WTC11 (cell line): ENCODE data around the gene TRIM2. TPM values are rescaled to one million over a fixed set of nuclear protein-coding genes. Genes with fewer than 3 reads are reported as not detected.

ENCODE experiments used
- ATAC-seq: fragments of 200-7000 bp; cut with Tn5 transposase; 2 replicates; pipeline ENCODE4 v1.10.0; 2021; ENCODE audit warnings: mild to moderate bottlenecking, moderate library complexity
- CTCF ChIA-PET: fragments of 300-600 bp; sonication (Branson Sonifier 250); formaldehyde crosslinking; loops from one replicate; lab custom pipeline; 2021; ENCODE audit warnings: antibody characterized with exemption; lab: Charles Lee
- POLR2A ChIA-PET: fragments of 350-600 bp; sonication (Branson Sonifier 250); formaldehyde crosslinking; loops from one replicate; lab custom pipeline; 2021; ENCODE audit warnings: antibody characterized with exemption; lab: Charles Lee
- DNase-seq: peaks from one replicate; pipeline ENCODE4 v3.0.0; 2021; ENCODE audit warnings: low spot score
- H3K27ac Mint-ChIP-seq: 2 replicates; pipeline ENCODE4 v1.8.0; 2021; ENCODE audit warnings: mixed read lengths
- H3K27me3 Mint-ChIP-seq: 2 replicates; pipeline ENCODE4 v1.8.0; 2021; ENCODE audit warnings: low read depth, mild to moderate bottlenecking, moderate library complexity, mixed read lengths
- H3K36me3 Mint-ChIP-seq: 2 replicates; pipeline ENCODE4 v1.8.0; 2021; ENCODE audit warnings: mixed read lengths
- H3K4me1 Mint-ChIP-seq: 2 replicates; pipeline ENCODE4 v1.8.0; 2022; ENCODE audit warnings: mixed read lengths
- H3K4me3 Mint-ChIP-seq: 2 replicates; pipeline ENCODE4 v1.8.0; 2021; ENCODE audit warnings: mild to moderate bottlenecking, moderate library complexity, mixed read lengths
- H3K9me3 Mint-ChIP-seq: 2 replicates; pipeline ENCODE4 v1.8.0; 2021; ENCODE audit warnings: mixed read lengths
- AR ChIP-seq: fragments of 250-450 bp; sonication (Bioruptor Pico); IDR thresholded peaks from 2 replicates; pipeline ENCODE4 v1.9.0; 2021; ENCODE audit warnings: mild to moderate bottlenecking
- ATF1 ChIP-seq: sonication (generic); formaldehyde crosslinking; IDR thresholded peaks from 2 replicates; pipeline ENCODE4 v1.8.1; 2023; ENCODE audit warnings: mild to moderate bottlenecking, moderate library complexity, missing genetic modification reagents
- ATF2 ChIP-seq: sonication (generic); formaldehyde crosslinking; IDR thresholded peaks from 2 replicates; pipeline ENCODE4 v1.8.1; 2022; ENCODE audit warnings: low read depth, missing genetic modification reagents, borderline replicate concordance
- ATF3 ChIP-seq: sonication (generic); formaldehyde crosslinking; conservative IDR thresholded peaks from 2 replicates; pipeline ENCODE4 v1.8.1; 2022; ENCODE audit warnings: mild to moderate bottlenecking, missing genetic modification reagents
- EMX1 ChIP-seq: fragments of 250-450 bp; sonication (Bioruptor Pico); IDR thresholded peaks from 2 replicates; pipeline ENCODE4 v1.8.0; 2021; ENCODE audit warnings: mild to moderate bottlenecking
- ESRRA ChIP-seq: sonication (generic); formaldehyde crosslinking; IDR thresholded peaks from 2 replicates; pipeline ENCODE4 v1.8.1; 2022; ENCODE audit warnings: mild to moderate bottlenecking, missing genetic modification reagents, borderline replicate concordance
- FOXK1 ChIP-seq: sonication (generic); formaldehyde crosslinking; IDR thresholded peaks from 2 replicates; pipeline ENCODE4 v1.8.0; 2022; ENCODE audit warnings: mild to moderate bottlenecking, moderate library complexity, missing genetic modification reagents
- HMGXB4 ChIP-seq: sonication (generic); formaldehyde crosslinking; IDR thresholded peaks from 2 replicates; pipeline ENCODE4 v1.8.1; 2023; ENCODE audit warnings: mild to moderate bottlenecking, moderate library complexity, missing genetic modification reagents
- JUN ChIP-seq: sonication (generic); formaldehyde crosslinking; IDR thresholded peaks from 2 replicates; pipeline ENCODE4 v1.8.0; 2023; ENCODE audit warnings: mild to moderate bottlenecking, missing genetic modification reagents
- NR2C2 ChIP-seq: sonication (generic); formaldehyde crosslinking; IDR thresholded peaks from 2 replicates; pipeline ENCODE4 v1.8.0; 2022; ENCODE audit warnings: mild to moderate bottlenecking, missing genetic modification reagents
- PRDM15 ChIP-seq: sonication (generic); formaldehyde crosslinking; IDR thresholded peaks from 2 replicates; pipeline ENCODE4 v1.8.0; 2022; ENCODE audit warnings: missing genetic modification reagents
- PRRX2 ChIP-seq: fragments of 250-450 bp; sonication (Bioruptor Pico); IDR thresholded peaks from 2 replicates; pipeline ENCODE4 v1.8.0; 2021; ENCODE audit warnings: mild to moderate bottlenecking
- SMAD3 ChIP-seq: sonication (generic); formaldehyde crosslinking; IDR thresholded peaks from 2 replicates; pipeline ENCODE4 v1.8.0; 2022; ENCODE audit warnings: missing genetic modification reagents, mild to moderate bottlenecking, borderline replicate concordance
- SOX15 ChIP-seq: fragments of 250-450 bp; sonication (Bioruptor Pico); IDR thresholded peaks from 2 replicates; pipeline ENCODE4 v1.9.0; 2021; ENCODE audit warnings: mild to moderate bottlenecking
- USF2 ChIP-seq: sonication (generic); formaldehyde crosslinking; IDR thresholded peaks from 2 replicates; pipeline ENCODE4 v1.8.1; 2023; ENCODE audit warnings: mild to moderate bottlenecking, missing genetic modification reagents, moderate library complexity
- ZNF138 ChIP-seq: sonication (generic); formaldehyde crosslinking; conservative IDR thresholded peaks from 2 replicates; pipeline ENCODE4 v1.8.1; 2022; ENCODE audit warnings: mild to moderate bottlenecking, moderate library complexity, missing genetic modification reagents
- total RNA-seq: library from RNA; stranded (reverse); gene quantifications from 3 replicates; pipeline ENCODE4 v1.2.3, GENCODE V29; 2021

TRIM2 gene
- total RNA-seq, 1 experiment from 2014 or later: 54.5 TPM

- TF ChIP-seq HMGXB4 (CRISPR knock-in tag) (no peak), ZNF138 (CRISPR knock-in tag) (no peak), PRRX2 (CRISPR knock-in tag) (no peak), USF2 (no peak), AR (no peak), EMX1 (CRISPR knock-in tag) (no peak), ATF2 (no peak), JUN (no peak), SOX15 (CRISPR knock-in tag) (no peak)
Measured at GRCh38 chr4:153209410-153209809, 5.2 kb downstream of the TRIM2 start (continued).

GRCh38 chr4:153210727-153211126, 6.5 kb downstream of the TRIM2 start:
- Mint-ChIP-seq H3K27ac (no peak overlapping the region), H3K9me3 (peaks cover 6% of the 10 kb centered on the region), H3K4me1 (peaks cover 53% of the 10 kb centered on the region), H3K36me3 (peaks cover 30% of the 10 kb centered on the region), H3K27me3 (peaks cover 5% of the 10 kb centered on the region; the same call in 1 of the 2 replicates), H3K4me3 (no peak overlapping the region)
- DNase-seq (no peak), ATAC-seq (no peak)
- CTCF ChIA-PET: interaction anchor here (1.7 kb wide), 1 partner anchor 68 kb away, joined by 5 read pairs; no protein-coding TSS in a partner anchor
- no peak for TF ChIP-seq ATF3 (CRISPR knock-in tag)
- TF ChIP-seq ATF1 (CRISPR knock-in tag): no peak
- TF ChIP-seq FOXK1 (CRISPR knock-in tag): no peak
- no peak for TF ChIP-seq ESRRA (CRISPR knock-in tag)
- TF ChIP-seq NR2C2: no peak
- no peak for TF ChIP-seq PRRX2 (CRISPR knock-in tag)
- POLR2A ChIA-PET: no interaction called here

- H3K9me3 Mint-ChIP-seq: peaks cover 6% of the 10 kb centered on the region
- peaks cover 5% of the 10 kb centered on the region; the same call in 1 of the 2 replicates for H3K27me3 Mint-ChIP-seq
- peaks cover 30% of the 10 kb centered on the region for H3K36me3 Mint-ChIP-seq
- H3K27ac Mint-ChIP-seq: no peak overlapping the region
- ATAC-seq (no peak), DNase-seq (no peak)
- H3K4me1 Mint-ChIP-seq: peaks cover 43% of the 10 kb centered on the region
- CTCF ChIA-PET: interaction anchor here (0.9 to 1.1 kb wide), 3 partner anchors 11 to 132 kb away, joined by 3 read pairs; partner anchors contain the start of gene MND1
- no peak overlapping the region for H3K4me3 Mint-ChIP-seq
- POLR2A ChIA-PET: no interaction called here
- TF ChIP-seq JUN (no peak), PRDM15 (no peak), SMAD3 (no peak), HMGXB4 (CRISPR knock-in tag) (no peak)
Measured at GRCh38 chr4:153211986-153212728, 7.9 kb downstream of the TRIM2 start.
